Neural progenitor cell (in vitro differentiated cells): ENCODE results near the gene ANKS1B. TPM values are rescaled to one million over a fixed set of nuclear protein-coding genes. Genes with fewer than 3 reads are reported as not detected.

Experiments used
- DNase-seq: peaks from one replicate; pipeline ENCODE4 v3.0.0-alpha.2; 2016; ENCODE audit warnings: low spot score
- H2AFZ ChIP-seq: fragments of 200-600 bp; sonication (generic); replicated peaks from 2 replicates; pipeline ENCODE4 v1.6.1; 2016; ENCODE audit warnings: antibody characterized with exemption
- H3F3A ChIP-seq: fragments of 200-600 bp; sonication (generic); 2 replicates; pipeline ENCODE4 v1.6.1; 2016; ENCODE audit warnings: antibody characterized with exemption, low read depth
- H3K27ac ChIP-seq: fragments of 200-600 bp; sonication (generic); 2 replicates; pipeline ENCODE4 v1.5.1; 2016; ENCODE audit warnings: mild to moderate bottlenecking
- H3K27me3 ChIP-seq: fragments of 200-600 bp; sonication (generic); 2 replicates; pipeline ENCODE4 v1.6.1; 2016; ENCODE audit warnings: mild to moderate bottlenecking, moderate library complexity
- H3K36me3 ChIP-seq: fragments of 200-600 bp; sonication (generic); 2 replicates; pipeline ENCODE4 v1.5.1; 2016
- H3K4me1 ChIP-seq: fragments of 200-600 bp; sonication (generic); 2 replicates; pipeline ENCODE4 v1.6.1; 2016; ENCODE audit warnings: mixed run types
- H3K4me2 ChIP-seq: fragments of 200-600 bp; sonication (generic); 2 replicates; pipeline ENCODE4 v1.6.1; 2016
- H3K4me3 ChIP-seq: fragments of 200-600 bp; sonication (generic); 2 replicates; pipeline ENCODE4 v1.5.1; 2016
- H3K79me2 ChIP-seq: fragments of 200-600 bp; sonication (generic); 2 replicates; pipeline ENCODE4 v1.6.1; 2016; ENCODE audit warnings: low read depth
- H3K9ac ChIP-seq: fragments of 200-600 bp; sonication (generic); 2 replicates; pipeline ENCODE4 v1.6.1; 2016
- H3K9me3 ChIP-seq: fragments of 200-600 bp; sonication (generic); 2 replicates; pipeline ENCODE4 v1.5.1; 2016; ENCODE audit warnings: low read depth
- H4K20me1 ChIP-seq: fragments of 200-600 bp; sonication (generic); 2 replicates; pipeline ENCODE4 v1.6.1; 2016; ENCODE audit warnings: low read depth
- H3K27ac Mint-ChIP-seq: 3 replicates; pipeline ENCODE4 v1.8.0; 2021; ENCODE audit warnings: mixed read lengths
- H3K27me3 Mint-ChIP-seq: 2 replicates; pipeline ENCODE4 v1.8.0; 2022; ENCODE audit warnings: low read depth, mild to moderate bottlenecking, inconsistent platforms, moderate library complexity, mixed read lengths; ENCODE audit not compliant: insufficient read depth
- H3K36me3 Mint-ChIP-seq: 3 replicates; pipeline ENCODE4 v1.8.0; 2021; ENCODE audit warnings: mixed read lengths
- H3K4me1 Mint-ChIP-seq: 3 replicates; pipeline ENCODE4 v1.8.0; 2021; ENCODE audit warnings: mixed read lengths
- H3K4me3 Mint-ChIP-seq: 3 replicates; pipeline ENCODE4 v1.8.0; 2021; ENCODE audit warnings: mild to moderate bottlenecking, moderate library complexity, mixed read lengths
- H3K9me3 Mint-ChIP-seq: 3 replicates; pipeline ENCODE4 v1.8.0; 2020; ENCODE audit warnings: mixed read lengths
- EZH2 ChIP-seq: fragments of 200-600 bp; sonication (generic); IDR thresholded peaks from 2 replicates; pipeline ENCODE4 v1.6.1; 2017; ENCODE audit warnings: antibody characterized with exemption, mild to moderate bottlenecking, moderate library complexity
- EZH2phosphoT487 ChIP-seq: fragments of 200-600 bp; sonication (generic); IDR thresholded peaks from 2 replicates; pipeline ENCODE4 v1.6.1; 2017; ENCODE audit warnings: antibody characterized with exemption
- total RNA-seq: library from RNA; depleted of rRNA; stranded (reverse); fragments of >200 nt; gene quantifications from 2 replicates; pipeline ENCODE4 v1.2.3, GENCODE V29; 2015; ENCODE audit warnings: low replicate concordance
- TF ChIP-seq, protein P1 (sequence below): fragments of 200-600 bp; sonication (generic); IDR thresholded peaks from 2 replicates; pipeline ENCODE4 v1.5.1; 2017; ENCODE audit warnings: antibody characterized with exemption, mild to moderate bottlenecking

The ANKS1B gene
- total RNA-seq, 1 donor from 2014 or later, result 7.9 TPM

DNA sequence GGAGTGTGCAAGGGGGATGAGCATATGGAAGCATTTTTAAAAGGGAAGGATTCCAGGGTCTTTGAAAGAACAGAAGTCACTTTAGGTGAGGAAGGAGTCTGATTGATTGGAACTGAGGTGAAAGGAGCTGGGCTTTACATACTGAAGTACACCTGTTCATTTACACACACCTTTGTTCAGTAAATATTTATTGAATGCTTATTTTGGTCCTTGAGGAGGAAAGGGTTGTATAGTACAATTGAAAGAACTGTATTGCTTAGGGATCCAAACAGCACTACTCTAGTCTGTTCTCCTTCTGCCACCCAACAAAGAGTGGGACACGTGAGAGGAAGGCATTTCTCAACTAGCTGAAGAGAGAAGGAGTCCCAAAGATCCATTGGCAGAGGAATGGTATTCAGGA lies 1275.7 kb downstream of the ANKS1B start:
- TF ChIP-seq EZH2 (no peak), EZH2phosphoT487 (no peak)
- TF ChIP-seq, protein P1, sequence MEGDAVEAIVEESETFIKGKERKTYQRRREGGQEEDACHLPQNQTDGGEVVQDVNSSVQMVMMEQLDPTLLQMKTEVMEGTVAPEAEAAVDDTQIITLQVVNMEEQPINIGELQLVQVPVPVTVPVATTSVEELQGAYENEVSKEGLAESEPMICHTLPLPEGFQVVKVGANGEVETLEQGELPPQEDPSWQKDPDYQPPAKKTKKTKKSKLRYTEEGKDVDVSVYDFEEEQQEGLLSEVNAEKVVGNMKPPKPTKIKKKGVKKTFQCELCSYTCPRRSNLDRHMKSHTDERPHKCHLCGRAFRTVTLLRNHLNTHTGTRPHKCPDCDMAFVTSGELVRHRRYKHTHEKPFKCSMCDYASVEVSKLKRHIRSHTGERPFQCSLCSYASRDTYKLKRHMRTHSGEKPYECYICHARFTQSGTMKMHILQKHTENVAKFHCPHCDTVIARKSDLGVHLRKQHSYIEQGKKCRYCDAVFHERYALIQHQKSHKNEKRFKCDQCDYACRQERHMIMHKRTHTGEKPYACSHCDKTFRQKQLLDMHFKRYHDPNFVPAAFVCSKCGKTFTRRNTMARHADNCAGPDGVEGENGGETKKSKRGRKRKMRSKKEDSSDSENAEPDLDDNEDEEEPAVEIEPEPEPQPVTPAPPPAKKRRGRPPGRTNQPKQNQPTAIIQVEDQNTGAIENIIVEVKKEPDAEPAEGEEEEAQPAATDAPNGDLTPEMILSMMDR, result no peak
- Histone ChIP-seq H3K4me2 (no peak overlapping the region), H3K4me1 (no peaks in the 10 kb centered on the region), H3K9ac (no peak overlapping the region), H4K20me1 (no peaks in the 10 kb centered on the region), H3K36me3 (no peaks in the 10 kb centered on the region), H2AFZ (no peak overlapping the region), H3K4me3 (no peak overlapping the region), H3K27ac (no peak overlapping the region), H3K27me3 (no peaks in the 10 kb centered on the region), H3K79me2 (no peaks in the 10 kb centered on the region), H3K9me3 (no peaks in the 10 kb centered on the region), H3F3A (no peaks in the 10 kb centered on the region)
- Mint-ChIP-seq H3K27ac (no peak overlapping the region), H3K4me3 (no peak overlapping the region), H3K36me3 (peaks cover 15% of the 10 kb centered on the region), H3K4me1 (no peaks in the 10 kb centered on the region), H3K9me3 (no peaks in the 10 kb centered on the region), H3K27me3 (no peaks in the 10 kb centered on the region)
- DNase-seq, result no peak

DNA sequence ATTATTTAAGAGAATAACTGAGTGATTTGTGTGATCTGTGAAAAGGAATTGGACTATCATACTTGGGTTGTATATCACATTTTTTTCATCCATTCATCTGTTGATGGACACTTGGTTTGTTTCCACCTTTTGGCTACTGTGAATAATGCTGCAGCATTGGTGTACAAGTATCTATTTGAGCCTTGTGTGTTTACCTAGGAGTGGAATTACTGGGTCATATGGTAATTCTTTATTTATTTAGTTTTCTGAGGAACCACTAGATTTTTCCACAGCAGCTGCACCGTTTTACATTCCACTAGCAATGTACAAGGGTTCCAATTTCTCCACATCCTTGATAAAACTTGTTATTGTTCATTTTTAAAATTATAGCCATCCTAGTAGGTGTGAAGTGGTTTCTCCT lies 1283.6 kb downstream of the ANKS1B start:
- Mint-ChIP-seq H3K27me3 (no peaks in the 10 kb centered on the region), H3K4me1 (peaks cover 23% of the 10 kb centered on the region), H3K4me3 (no peak overlapping the region), H3K36me3 (peaks cover 14% of the 10 kb centered on the region), H3K27ac (no peak overlapping the region), H3K9me3 (no peaks in the 10 kb centered on the region)
- Histone ChIP-seq H3K4me2 (no peak overlapping the region), H3F3A (no peaks in the 10 kb centered on the region), H3K4me1 (peaks cover 6% of the 10 kb centered on the region), H3K27me3 (no peaks in the 10 kb centered on the region), H3K4me3 (no peak overlapping the region), H3K9me3 (no peaks in the 10 kb centered on the region), H3K36me3 (peaks cover 11% of the 10 kb centered on the region), H3K27ac (no peak overlapping the region), H3K9ac (no peak overlapping the region), H2AFZ (no peak overlapping the region), H4K20me1 (peaks cover 24% of the 10 kb centered on the region), H3K79me2 (no peaks in the 10 kb centered on the region)
- TF ChIP-seq, protein P1, result no peak
- TF ChIP-seq EZH2, result no peak
- TF ChIP-seq EZH2phosphoT487, result no peak
- DNase-seq, result no peak

DNA sequence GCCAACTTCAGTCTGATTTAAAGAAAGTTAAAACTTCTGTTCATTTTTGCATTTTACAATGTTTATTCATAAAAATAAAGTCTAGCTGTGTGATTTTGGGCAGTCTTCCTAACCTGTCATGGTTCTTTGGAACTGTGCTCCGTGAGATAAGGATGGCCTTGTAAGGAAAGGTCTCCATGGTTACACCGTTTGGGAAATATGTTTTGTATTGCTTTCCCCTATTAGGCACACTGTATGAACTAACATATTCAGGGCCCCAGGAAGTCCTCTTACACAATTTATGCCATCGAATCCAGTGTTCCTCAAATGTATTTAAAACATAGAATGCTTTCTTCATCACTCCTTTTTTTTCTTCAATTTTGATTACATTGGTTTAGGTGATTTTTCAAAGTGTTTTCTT lies 1285.2 kb downstream of the ANKS1B start:
- Mint-ChIP-seq H3K27ac (no peak overlapping the region), H3K36me3 (peaks cover 15% of the 10 kb centered on the region), H3K4me1 (peaks cover 29% of the 10 kb centered on the region), H3K4me3 (no peak overlapping the region), H3K9me3 (no peaks in the 10 kb centered on the region), H3K27me3 (peaks cover 2% of the 10 kb centered on the region)
- Histone ChIP-seq H2AFZ (no peak overlapping the region), H3K36me3 (peaks cover 11% of the 10 kb centered on the region), H3K4me1 (peaks cover 15% of the 10 kb centered on the region), H3K4me3 (no peak overlapping the region), H3K9me3 (no peaks in the 10 kb centered on the region), H3K27ac (no peak overlapping the region), H3K27me3 (no peaks in the 10 kb centered on the region), H3K9ac (no peak overlapping the region), H3K4me2 (no peak overlapping the region), H3K79me2 (no peaks in the 10 kb centered on the region), H4K20me1 (peaks cover 33% of the 10 kb centered on the region), H3F3A (peaks cover 5% of the 10 kb centered on the region)
- TF ChIP-seq EZH2, result no peak
- no peak for TF ChIP-seq EZH2phosphoT487
- TF ChIP-seq, protein P1, result no peak
- DNase-seq, result no peak
